ENCODE results near the gene LRMDA.

LRMDA gene

GRCh38 chr10:76436981-76437380 lies 1005.6 kb downstream of the LRMDA start:
- DNase-seq = no peak

- no peak for DNase-seq
These were observed 1009.0 kb downstream of the LRMDA start for GRCh38 chr10:76440426-76440825.

GRCh38 chr10:76442113-76442512 lies 1010.7 kb downstream of the LRMDA start:
- DNase-seq = no peak

DNA sequence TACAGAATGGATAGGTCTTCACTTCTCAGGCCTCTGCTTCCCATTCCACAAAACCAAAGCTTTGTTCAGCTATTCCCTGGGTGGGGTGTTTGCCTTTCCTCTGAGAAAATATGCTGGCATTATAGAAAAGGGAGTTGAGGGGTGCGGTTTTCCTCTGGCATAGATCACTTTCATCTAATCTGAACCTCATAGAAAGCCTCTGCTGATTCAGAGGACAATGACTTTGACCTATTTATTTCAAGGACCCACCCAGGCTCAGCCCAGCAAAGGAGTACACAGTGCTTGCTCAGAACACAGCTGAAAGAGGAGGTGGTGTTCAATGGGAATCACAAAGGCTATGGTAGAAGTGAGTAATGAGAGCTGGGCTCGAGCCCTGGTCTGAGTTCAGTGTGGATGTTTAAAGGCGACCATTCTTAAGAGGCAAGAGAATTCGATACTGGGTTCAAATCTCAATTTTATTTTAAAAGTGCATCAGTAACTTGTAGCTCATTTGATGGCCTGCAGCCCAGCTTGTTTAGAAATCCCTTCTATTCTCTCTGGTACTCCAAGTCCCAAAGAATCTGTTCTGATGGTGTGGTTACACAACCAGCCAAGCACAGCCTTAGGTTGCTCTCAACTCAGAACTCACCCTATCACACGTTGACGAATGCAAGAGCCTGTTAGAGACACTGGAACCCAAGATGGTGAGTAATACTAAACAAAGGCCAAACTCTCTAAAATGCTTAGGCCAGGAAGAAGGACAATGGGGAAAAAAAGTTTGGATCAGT lies 1012.8 kb downstream of the LRMDA start:
- DNase-seq = no peak

DNA sequence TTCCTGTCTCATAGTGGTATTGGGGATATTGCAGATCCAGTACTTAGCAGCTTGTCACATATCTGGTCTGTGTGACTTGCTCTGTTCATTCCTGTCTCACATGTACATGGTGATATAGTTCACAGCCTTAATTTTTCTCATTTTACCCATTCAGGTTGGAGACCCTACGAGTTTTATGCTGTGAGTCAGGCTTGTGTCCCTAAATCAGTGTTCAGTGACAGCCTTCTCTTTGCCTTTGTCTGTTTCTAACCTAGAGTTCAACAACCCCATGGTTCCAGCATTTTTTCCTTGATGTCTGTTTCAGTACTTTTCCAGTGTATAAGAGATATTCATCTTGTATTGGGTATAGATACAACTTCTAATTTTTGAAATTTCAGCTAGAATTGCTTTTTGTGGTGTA lies 1016.2 kb downstream of the LRMDA start:
- DNase-seq = no peak

DNA sequence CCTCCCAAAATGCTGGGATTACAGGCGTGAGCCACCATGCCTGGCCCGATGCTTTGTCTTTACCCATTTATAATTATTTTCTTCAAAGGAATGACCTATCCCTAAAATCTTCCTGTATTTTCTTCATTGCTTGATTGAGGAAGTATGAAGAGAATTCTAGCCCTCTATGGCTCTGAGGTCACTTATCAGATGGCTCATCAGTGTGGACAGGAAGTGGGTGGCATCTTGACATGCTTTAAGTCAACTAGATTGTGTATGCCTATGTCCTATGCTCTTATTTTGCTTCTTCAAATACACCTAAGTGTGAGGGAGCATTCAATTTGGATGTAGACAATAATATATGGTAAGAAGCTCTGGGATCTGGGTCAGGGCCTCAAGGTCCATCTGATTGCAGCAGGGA lies 1020.5 kb downstream of the LRMDA start:
- no peak for DNase-seq

GRCh38 chr10:76453332-76453731 lies 1021.9 kb downstream of the LRMDA start:
- DNase-seq = no peak

DNA sequence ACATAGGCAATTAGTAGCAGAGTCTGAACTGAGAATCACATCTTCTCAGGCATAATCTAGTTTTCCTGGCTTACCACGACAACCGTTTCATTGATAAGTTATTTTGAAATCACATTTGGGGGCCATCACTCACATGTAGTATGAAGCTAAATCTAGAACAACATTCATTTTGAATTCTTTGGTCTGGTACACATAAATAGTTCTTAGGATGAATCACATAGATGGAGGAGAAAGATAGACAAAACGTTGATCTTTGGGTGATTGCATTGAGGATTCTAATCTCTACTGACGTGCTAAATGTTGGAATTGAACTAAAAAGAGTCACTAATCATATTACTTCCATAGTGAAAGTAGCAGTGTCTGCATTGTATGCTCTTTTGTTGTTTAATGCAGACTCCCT lies 1022.6 kb downstream of the LRMDA start:
- no peak for DNase-seq

DNA sequence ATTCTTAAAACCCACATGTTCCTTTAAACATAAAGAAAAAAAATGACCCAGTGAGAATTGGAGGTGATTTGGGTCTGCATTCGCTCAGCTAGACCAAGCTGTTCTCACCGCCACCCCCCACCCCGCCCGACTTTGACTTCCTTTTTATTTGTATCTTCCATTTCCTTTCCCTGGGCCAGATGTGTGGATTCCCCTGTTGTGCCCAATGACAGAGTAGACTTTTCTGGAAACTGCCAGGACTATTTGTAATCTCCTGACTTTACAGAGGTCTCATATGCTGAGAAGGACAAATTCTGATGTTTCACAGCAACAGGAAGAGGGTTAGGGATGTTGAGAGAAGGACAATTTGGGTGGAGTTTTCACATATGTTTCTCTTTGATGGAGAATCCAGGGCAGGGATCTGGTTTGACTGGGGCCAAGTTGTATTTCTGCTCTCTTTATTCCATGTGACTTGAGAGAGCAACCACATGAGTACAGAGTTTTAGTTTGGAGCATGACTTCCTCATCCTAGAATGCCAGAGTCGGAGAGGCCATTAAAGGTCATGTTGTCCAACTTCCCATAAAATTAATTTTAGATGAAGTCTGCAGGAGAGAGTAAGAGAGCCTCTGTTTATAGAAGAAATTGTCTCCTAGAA lies 1023.2 kb downstream of the LRMDA start:
- DNase-seq = no peak

- DNase-seq = no peak
These were observed 1024.8 kb downstream of the LRMDA start for GRCh38 chr10:76456197-76456596.

- no peak for DNase-seq
These were observed 1027.7 kb downstream of the LRMDA start for GRCh38 chr10:76459016-76459730.

- no peak for DNase-seq
These were observed 1029.6 kb downstream of the LRMDA start for GRCh38 chr10:76461024-76461423.

GRCh38 chr10:76463111-76463510 lies 1031.7 kb downstream of the LRMDA start:
- no peak for DNase-seq

DNA sequence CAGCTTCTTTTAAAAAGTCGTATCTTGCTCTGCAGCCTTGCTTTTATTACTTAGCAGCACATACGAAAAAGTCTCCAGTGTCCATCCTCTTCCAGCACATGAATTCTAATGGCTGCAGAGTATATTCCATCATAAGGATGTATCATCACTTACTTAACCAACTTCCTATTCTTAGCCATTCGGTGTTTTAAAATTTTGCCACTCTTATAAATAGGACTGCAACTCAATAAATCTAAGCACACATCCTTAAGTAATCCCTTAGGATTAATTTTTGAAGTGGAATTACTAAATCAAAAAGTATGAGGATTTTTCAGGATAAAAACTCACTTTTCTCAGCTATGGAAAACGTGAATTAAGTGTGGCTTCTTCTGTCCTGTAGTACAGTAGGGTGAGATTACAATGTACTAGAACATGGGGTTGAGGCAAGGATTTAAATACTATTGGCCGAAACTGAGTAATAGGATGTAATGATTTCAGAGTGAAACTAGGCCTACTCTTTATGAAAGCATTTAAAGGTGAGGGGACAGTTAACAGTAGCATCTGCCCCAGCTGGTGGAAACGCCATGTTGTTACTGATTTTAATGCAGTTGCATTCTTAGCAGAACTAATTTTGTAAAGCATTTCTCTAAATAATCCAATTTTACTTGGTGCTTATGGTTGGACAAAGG lies 1035.5 kb downstream of the LRMDA start:
- DNase-seq = no peak

- DNase-seq = no peak
These were observed 1038.3 kb downstream of the LRMDA start for GRCh38 chr10:76469675-76470074.

DNA sequence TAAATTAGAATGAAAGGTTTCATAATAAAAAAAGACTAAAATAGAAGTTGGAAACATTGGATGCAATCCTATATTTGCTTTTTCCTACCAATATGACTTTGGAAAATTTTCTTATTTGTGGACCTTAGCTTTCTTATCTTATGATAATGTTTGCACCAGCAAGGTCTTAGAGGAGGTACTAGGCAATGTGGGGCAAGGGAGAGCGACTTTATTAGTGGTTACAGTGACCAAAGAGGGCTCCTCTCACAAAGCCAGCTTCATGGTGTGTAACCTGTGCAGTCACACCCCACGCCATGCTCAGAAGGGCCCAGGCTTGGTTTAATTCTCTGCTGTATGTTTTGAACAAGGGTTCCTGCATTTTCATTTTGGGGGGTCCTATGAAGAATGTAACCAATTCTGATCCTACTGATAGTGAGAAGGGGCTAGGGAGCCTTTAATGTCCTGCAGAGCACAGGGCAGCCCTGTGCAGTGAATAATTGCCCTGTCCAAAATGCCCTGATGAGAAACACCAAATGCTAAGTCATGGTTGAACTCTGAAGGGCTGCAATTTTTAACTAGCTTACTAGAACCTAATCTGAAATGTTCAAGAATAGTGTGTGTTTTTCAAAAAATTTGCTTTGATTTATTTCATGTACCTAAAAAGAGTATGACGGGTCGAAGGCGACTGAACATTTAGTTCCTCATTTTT lies 1047.8 kb downstream of the LRMDA start:
- DNase-seq = no peak

DNA sequence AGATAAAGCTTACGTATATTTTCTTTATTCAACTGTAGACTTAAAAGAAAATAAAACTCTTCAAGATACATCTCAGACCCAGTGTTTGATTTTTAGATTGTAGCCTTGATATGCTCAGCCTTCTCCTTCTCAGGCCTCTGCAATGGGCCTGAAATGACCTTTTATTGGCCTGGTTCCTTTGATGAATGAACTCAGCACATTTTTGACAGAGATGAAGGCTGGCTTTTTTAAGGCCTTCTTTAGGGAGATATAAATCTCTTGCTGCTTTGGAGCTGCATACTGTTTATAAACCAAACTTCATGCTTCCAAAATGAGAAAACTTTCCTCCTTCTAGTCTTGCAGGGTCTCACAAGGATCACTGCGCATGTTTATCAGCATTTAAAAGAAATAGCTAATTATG lies 1049.8 kb downstream of the LRMDA start:
- no peak for DNase-seq

DNA sequence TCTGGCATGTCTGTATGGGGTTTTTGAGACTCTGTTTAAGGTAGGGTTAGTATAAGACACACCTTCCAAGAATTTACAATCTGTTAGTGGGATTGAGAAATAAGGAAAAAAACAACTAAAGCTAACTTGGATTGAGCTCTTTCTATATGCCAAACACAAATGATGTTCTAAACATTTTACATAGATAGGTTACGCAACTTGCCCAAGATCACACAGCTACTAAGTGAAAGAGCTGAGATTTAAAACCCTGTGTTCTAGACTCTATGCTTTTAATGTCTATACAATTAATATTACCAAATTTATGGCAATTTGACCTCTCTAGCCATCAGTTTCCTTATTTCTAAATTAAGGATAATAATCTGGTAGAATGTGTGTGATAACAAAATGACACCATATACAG lies 1056.2 kb downstream of the LRMDA start:
- no peak for DNase-seq

DNA sequence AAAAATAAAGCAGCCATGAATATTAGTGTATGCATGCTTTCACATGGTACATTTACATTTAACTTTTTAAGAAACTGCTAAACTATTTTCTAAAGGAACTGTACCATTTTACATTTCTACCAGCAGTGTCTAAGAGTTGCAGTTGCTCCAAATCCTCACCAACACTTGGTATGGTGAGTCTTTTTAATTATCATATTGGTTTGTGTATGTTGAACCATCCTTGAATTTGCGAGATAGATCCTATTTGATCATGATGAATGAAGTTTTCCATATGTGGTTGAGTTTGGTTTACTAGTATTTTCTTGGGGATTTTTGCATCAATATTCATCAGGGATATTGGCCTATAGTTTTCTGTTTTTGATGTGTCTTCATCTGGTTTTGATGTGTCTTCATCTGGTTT lies 1057.2 kb downstream of the LRMDA start:
- DNase-seq = no peak

DNA sequence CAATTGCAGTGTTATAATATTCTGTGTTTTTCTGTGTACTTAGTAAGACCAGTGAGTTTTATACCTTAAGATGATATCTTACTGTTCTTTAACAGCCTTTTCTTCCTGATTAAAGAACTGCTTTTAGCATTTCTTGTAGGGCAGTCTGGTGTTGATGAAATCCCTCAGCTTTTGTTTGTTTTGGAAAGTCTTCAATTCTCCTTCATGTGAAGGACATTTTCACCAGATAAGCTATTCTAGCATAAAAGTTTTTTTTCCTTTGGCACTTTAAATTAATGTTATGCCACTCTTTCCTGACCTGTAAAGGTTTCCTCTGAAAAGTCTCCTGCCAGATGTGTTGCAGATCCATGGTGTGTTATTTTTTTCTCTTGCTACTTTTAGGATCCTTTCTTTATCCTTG lies 1059.8 kb downstream of the LRMDA start:
- no peak for DNase-seq

DNA sequence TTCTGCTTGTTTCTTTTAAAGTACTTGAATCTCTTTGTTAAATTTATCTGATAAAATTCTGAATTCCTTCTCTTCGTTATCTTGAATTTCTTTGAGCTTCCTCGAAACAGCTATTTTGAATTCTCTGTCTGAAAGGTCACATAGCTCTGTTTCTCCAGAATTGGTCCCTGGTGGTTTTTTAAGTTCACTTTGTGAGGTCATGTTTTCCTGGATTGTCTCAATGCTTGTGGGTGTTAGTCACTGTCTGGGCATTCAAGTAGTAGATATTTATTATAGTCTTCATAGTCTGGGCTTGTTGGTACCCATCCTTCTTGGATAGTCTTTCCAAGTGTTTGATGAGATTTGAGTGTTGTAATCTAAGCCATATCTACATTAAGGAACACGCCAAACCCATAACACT lies 1060.6 kb downstream of the LRMDA start:
- DNase-seq = no peak

DNA sequence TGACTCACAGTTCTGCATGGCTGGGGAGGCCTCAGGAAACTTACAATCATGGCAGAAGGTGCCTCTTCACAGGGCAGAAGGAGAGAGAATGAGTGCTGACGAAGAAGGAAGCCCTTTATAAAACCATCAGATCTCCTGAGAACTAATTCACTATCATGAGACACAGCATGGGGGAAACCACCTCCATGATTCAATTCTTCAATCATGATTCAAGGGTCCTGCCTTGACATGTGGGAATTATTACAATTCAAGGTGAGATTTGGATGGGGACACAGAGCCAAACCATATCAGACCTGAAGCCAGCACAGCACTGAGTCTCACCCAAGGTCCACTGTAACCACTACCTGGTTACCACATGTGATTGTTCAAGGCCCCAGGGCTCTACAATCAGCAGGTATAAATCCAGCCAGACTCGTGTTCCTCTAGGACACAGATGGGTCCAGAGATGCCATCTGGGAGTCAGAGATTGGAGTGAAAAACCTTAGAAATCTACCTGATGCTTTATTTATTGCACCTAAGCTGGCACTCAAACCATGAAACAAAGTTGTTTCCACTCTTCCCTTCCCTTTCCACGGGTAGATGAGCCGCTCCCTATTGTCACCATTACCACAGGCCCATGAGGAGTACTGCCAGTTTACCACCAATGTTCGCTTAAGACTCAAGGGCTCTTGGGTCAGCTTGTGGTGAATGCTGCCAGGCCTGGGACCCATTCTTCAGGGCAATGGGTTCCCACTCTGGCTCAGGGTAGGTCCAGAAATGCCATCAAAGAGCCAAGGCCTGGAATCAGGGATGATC lies 1061.5 kb downstream of the LRMDA start:
- no peak for DNase-seq

Measured in CD4-positive, alpha-beta T cell treated with Interleukin-1 beta for 1 hour (primary cell).